ENCODE results near the gene KSR2.

Gene KSR2

GRCh38 chr12:117847371-117847770, 121.4 kb downstream of the KSR2 start:
- H3K4me3 ChIP-seq (ENCODE audit: low read depth, low read length) = no peak overlapping the region
- TF ChIP-seq CTCF (IDR thresholded peaks at IDR 0.05; ENCODE audit: borderline replicate concordance, insufficient read depth, low read depth, low read length) = no peak

DNA sequence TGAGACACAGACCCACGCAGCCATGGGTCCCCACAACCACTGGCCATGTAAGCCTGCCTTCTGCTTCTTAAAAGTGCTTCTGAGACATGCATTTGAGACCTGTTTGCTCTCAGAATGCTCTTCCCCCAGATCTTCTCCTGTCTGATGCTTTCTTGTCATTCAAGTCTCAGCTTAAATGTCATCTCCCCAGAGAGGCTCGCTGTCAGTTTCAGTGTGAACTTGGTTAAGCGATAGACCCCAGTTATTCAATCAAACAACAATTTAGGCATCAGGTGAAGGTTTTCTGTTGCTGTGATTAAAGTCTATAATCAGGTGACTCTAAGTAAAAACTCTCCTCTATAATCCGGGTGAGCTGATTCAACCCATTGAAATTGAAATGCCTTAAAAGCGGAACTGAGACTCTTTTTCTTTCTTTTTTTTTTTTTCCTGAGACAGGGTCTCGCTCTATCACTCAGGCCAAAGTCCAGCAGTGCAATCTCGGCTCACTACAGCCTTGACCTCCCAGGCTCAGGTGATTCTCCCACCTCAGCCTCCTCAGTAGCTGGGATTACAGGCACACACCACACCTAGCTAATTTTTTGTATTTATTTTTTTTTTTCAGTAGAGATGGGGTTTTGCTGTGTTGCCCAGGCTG, 123.4 kb downstream of the KSR2 start:
- no peak overlapping the region for H3K4me3 ChIP-seq (ENCODE audit: low read depth, low read length)
- no peak for TF ChIP-seq CTCF (IDR thresholded peaks at IDR 0.05; ENCODE audit: borderline replicate concordance, insufficient read depth, low read depth, low read length)

DNA sequence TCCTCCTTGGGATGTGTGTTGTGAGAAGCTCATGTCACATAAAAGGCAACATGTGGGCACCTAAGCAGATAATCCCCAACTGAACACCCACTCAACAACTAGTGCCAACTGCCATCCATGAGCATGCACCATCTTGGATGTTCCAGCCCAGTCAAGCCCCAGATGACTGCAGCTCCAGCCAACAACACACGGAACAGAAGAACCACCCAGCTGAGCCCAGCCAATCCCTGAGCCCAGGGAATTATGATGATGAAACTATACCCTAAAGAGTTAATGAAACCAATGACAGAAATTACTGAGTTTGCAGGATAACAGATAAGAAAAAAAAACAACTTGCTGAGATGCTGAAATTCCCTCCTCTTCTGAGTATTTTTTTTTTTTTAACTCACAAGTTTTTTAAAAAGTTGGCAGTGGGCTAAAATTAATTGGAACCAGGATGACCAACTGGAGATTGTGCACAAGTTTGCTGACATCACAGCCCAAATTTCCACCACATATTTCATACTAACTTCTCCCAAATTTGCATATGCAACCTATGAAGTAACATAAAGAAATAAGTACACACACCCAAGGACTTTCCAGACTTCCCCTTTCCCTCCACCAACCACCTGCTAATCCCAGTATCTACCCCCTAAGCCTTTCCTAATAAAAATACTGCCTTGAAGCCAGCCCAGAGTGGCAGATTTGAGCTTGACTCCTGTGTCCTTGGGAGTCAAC, 124.5 kb downstream of the KSR2 start:
- no peak for TF ChIP-seq CTCF (IDR thresholded peaks at IDR 0.05; ENCODE audit: borderline replicate concordance, insufficient read depth, low read depth, low read length)
- no peak overlapping the region for H3K4me3 ChIP-seq (ENCODE audit: low read depth, low read length)

DNA sequence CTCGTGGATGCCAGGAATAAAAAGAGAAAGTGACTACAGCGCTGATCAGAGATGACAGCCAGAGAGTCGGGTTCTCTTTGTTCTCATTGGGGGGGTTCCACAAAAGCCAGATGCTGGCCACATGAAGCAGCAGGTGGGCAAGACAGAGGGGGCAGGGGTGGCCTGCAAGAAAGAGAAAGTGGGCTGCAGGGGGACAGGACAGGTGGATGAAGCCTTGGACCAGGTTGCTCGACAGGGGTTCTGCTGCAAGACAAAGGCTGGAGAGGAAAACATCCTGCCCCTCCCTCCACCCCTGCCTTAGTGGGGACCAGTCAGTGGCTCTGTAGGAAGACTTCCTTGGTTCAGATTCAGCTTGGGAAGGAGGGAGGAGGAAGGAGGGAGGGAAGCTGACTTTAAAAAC, 126.2 kb downstream of the KSR2 start:
- no peak for TF ChIP-seq CTCF (IDR thresholded peaks at IDR 0.05; ENCODE audit: borderline replicate concordance, insufficient read depth, low read depth, low read length)

GRCh38 chr12:117842220-117842619, 126.6 kb downstream of the KSR2 start:
- TF ChIP-seq CTCF (IDR thresholded peaks at IDR 0.05; ENCODE audit: borderline replicate concordance, insufficient read depth, low read depth, low read length) = no peak
- no peak overlapping the region for H3K4me3 ChIP-seq (ENCODE audit: low read depth, low read length)

More for the DNA sequence above, 126.2 kb downstream of the KSR2 start:
- no peak overlapping the region for H3K4me3 ChIP-seq (ENCODE audit: low read depth, low read length)

- no peak overlapping the region for H3K4me3 ChIP-seq (ENCODE audit: low read depth, low read length)
- no peak for TF ChIP-seq CTCF (IDR thresholded peaks at IDR 0.05; ENCODE audit: borderline replicate concordance, insufficient read depth, low read depth, low read length)
Observed at GRCh38 chr12:117837737-117838050, 131.1 kb downstream of the KSR2 start.

Data from GM12875 (cell line).